Activated naive CD4-positive, alpha-beta T cell treated with anti-CD3 and anti-CD28 coated beads, Interleukin-2, amount 10 ng/mL, durations not matched to agents 7 days and 5 days (primary cell): ENCODE results near the gene ZBTB3.
"Not testable (repeated sequence)": the region's sequence is repeated elsewhere in the genome, so short reads cannot be mapped to it uniquely, and the experiment has no call there.

Experiments
- CTCF ChIA-PET: fragments of 350-600 bp; sonication (Branson Sonifier 250); formaldehyde crosslinking; loops from one replicate; lab custom pipeline; 2021; ENCODE audit warnings: antibody characterized with exemption; lab: Charles Lee
- DNase-seq: peaks from one replicate; pipeline ENCODE4 v3.0.0-alpha.2; 2020
- H3K27ac Mint-ChIP-seq: one replicate; pipeline ENCODE4 v1.8.0; 2021; ENCODE audit warnings: mild to moderate bottlenecking, moderate library complexity, mixed read lengths
- H3K27me3 Mint-ChIP-seq: one replicate; pipeline ENCODE4 v1.8.0; 2021; ENCODE audit warnings: mild to moderate bottlenecking, mixed read lengths
- H3K36me3 Mint-ChIP-seq: one replicate; pipeline ENCODE4 v1.8.0; 2021; ENCODE audit warnings: mixed read lengths
- H3K4me1 Mint-ChIP-seq: one replicate; pipeline ENCODE4 v1.8.0; 2021; ENCODE audit warnings: mixed read lengths
- H3K4me3 Mint-ChIP-seq: one replicate; pipeline ENCODE4 v1.8.0; 2021; ENCODE audit warnings: mild to moderate bottlenecking, moderate library complexity, mixed read lengths
- H3K9me3 Mint-ChIP-seq: one replicate; pipeline ENCODE4 v1.8.0; 2021; ENCODE audit warnings: mixed read lengths

ZBTB3 gene

DNA sequence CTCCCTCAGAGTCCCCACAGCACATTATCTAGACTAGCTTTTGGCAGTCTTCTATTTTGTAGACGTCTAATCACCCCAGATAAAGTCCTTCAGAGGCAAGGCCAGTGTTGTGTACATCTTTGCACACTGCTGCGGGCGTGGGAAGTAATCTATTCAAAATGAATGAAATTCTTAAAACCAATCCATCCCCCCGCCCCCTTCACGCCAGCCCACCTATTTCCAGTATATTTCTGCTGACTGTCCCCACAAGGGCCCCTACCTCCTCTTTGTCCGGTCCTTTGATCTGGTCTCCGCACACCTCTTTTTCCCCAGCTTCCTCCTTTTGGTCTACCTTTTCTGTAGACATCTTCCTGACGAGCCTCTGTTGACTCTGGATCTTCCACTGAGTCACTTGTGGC lies 47.1 kb downstream of the ZBTB3 start:
- CTCF ChIA-PET, result interaction anchor here (0.9 to 4.1 kb wide), 3 partner anchors 13 to 26 kb away, joined by 3 to 20 read pairs (median 10); partner anchors contain the start of gene LRRN4CL
- Mint-ChIP-seq H3K36me3 (peaks cover 30% of the 10 kb centered on the region), H3K4me1 (peaks cover 57% of the 10 kb centered on the region), H3K4me3 (peak overlapping the region; percentile 87), H3K9me3 (no peaks in the 10 kb centered on the region), H3K27me3 (no peaks in the 10 kb centered on the region), H3K27ac (peak overlapping the region; percentile 66)
- DNase-seq, result no peak

DNA sequence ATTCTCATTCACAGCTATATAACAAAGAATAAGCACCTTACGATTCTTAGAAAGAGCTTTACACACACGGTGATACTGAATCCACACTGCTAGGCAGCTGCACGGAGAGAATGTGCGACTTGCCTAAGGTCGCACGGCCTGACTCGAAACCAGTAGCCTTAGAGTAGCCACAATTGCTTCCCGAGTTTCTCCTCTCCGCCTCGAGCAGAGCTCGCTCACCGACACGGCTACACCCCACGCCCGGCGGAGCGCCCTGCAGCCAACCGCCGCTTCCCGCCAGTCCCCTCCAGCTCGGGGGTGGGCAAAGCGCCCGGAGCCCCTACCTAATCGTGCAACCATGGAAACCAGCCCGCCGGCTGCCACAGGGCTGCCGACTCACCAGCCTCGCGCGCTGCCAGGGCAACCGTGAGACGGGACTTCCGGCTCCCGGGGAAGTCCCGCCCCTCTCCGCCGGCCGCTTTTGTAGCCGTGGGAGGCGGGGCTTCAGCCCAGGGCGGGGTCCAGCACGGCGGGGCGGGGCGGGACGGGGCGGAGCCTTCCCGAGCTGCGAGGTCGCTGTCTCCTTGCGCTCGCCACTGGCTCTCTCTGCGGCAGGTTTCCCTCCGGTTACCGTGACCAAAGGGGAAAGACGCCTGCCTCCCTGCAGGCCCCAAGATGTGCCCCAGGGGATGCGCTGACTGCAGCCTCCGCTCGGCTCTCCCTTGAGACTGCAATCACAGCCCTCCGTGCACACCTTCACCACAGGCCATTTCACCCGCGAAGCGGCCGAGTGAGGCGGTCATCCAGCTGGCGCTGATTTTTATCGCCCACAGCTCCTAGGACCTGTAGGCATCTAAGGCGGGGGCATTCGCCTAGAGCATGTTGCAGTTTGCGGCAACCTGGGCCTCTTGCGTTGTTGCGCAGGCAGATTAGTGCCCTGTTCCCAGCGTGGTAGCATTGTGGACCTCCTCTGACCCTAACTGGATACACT lies 47.8 kb downstream of the ZBTB3 start:
- Mint-ChIP-seq H3K4me1 (peaks cover 57% of the 10 kb centered on the region), H3K4me3 (peak overlapping the region; percentile 87), H3K27ac (peak overlapping the region; percentile 66), H3K36me3 (peaks cover 28% of the 10 kb centered on the region), H3K27me3 (no peaks in the 10 kb centered on the region), H3K9me3 (no peaks in the 10 kb centered on the region)
- DNase-seq, result peak; percentile 96
- CTCF ChIA-PET, result interaction anchor here (0.8 to 4.1 kb wide), 8 partner anchors 12 to 114 kb away, joined by 3 to 20 read pairs (median 4); partner anchors contain the start of genes HNRNPUL2 and LRRN4CL

DNA sequence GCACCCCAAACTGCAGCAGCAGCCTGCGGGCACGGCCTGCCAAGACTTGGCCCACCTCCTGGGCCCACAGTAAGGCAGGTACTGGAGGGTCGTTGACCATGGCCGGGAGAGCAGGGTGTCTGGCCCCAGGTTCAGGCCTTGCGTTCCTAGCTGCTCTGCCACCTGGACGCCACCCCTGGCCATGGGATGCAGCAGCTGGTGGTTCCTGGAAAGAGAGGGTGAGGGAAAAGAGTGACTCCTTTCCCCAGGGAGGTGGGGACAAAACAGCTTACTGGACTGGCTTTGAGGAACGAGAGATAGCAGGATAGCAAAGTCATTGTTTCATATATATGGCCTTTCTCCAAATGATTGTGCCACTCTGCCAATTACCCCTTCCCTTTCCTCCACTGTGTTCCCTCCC lies 48.5 kb downstream of the ZBTB3 start:
- DNase-seq, result no peak

DNA sequence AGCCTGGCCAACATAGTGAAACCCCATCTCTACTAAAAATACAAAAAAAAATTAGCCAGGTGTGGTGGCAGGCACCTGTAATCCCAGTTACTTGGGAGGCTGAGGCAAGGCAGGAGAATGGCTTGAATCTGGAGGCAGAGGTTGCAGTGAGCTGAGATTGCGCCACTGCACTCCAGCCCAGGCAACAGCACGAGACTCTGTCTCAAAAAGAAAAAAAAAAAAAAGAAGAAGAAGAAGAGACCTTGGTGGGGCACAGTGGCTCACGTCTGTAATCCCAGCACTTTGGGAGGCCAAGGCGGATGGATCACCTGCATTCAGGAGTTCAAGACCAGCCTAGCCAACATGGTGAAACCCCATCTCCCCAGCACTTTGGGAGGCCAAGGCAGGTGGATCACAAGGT lies 50.0 kb downstream of the ZBTB3 start:
- H3K27me3 Mint-ChIP-seq, DNase-seq, H3K9me3 Mint-ChIP-seq, H3K4me3 Mint-ChIP-seq, H3K27ac Mint-ChIP-seq: not testable (repeated sequence)
- Mint-ChIP-seq H3K4me1 (peaks cover 38% of the 10 kb centered on the region), H3K36me3 (peaks cover 21% of the 10 kb centered on the region)
- CTCF ChIA-PET, result interaction anchor here (1.6 kb wide), 1 partner anchor 9 kb away, joined by 15 read pairs; no protein-coding TSS in a partner anchor

More for the DNA sequence above, 48.5 kb downstream of the ZBTB3 start:
- Mint-ChIP-seq H3K4me1 (peaks cover 51% of the 10 kb centered on the region), H3K27me3 (no peaks in the 10 kb centered on the region), H3K27ac (peak overlapping the region; percentile 29), H3K9me3 (no peaks in the 10 kb centered on the region), H3K4me3 (peak overlapping the region; percentile 87), H3K36me3 (peaks cover 26% of the 10 kb centered on the region)
- CTCF ChIA-PET, result interaction anchor here (0.8 to 4.1 kb wide), 6 partner anchors 11 to 113 kb away, joined by 3 to 20 read pairs (median 4); partner anchors contain the start of gene HNRNPUL2

DNA sequence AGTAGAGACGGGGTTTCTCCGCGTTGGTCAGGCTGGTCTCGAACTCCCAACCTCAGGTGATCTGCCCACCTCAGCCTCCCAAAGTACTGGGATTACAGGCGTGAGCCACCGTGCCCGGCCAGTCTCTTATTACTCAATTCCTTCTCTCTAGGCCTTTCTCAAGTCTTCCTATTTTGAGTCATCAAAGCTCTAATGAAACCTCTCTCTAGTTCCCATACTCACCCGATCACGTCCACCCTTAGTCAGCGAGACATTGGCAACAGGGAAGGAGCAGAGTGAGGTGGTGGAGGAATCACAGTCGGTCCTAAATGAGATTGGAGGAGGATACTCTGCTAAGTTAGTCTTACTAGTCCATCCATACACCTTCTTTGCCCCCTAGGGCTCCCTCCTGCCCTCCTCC lies 51.7 kb downstream of the ZBTB3 start:
- no peak for DNase-seq
- no peak overlapping the region for H3K4me3 Mint-ChIP-seq
- H3K4me1 Mint-ChIP-seq, result peaks cover 21% of the 10 kb centered on the region
- no peaks in the 10 kb centered on the region for H3K27me3 Mint-ChIP-seq
- H3K9me3 Mint-ChIP-seq, result no peaks in the 10 kb centered on the region
- no peak overlapping the region for H3K27ac Mint-ChIP-seq
- CTCF ChIA-PET, result no interaction called here
- H3K36me3 Mint-ChIP-seq, result peaks cover 21% of the 10 kb centered on the region
